Stimulated activated CD4-positive, alpha-beta T cell treated with anti-CD3 and anti-CD28 coated beads, Interleukin-15, amount 100 ng/mL, for 48 hours (primary cell): ENCODE results near the gene CANT1.
"Not testable (repeated sequence)": the region's sequence is repeated elsewhere in the genome, so short reads cannot be mapped to it uniquely, and the experiment has no call there.

Experiments
- DNase-seq, 2 donors: peaks; one replicate each; pipeline ENCODE4 v3.0.0-alpha.2; 2020; ENCODE audit warnings: low read depth in 2 of 2

The CANT1 gene

DNA sequence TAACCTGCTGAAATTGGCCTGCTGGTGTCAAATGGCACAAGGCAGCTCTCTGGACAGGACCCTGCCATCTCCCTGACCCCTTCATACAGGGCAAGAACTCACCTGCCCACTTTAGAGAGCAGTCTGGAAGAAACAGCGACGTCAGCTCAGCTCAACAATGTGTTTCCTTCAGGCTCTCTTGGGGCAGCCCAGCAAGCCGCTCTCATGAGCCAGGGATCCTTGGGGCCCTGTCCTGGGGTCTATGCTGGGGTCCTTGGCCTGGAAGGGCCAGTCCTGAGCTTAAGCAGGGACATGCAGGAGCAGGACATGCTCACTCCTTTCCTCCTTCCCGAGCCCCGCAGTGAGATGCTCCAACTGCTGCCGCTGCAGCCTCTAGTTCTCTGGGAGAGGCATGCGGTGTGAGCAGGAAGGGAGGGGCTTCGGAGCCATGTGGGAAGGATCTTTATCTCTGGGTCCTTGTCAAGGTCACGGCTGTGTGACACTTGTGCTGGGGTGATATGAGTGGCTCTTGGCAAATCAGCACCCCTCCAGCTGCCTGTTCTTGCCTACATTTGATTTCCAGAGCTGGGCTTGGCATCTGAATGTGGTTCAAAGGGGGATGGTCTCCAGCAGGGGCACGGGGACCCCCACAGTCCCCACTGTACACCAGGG, 17.8 kb upstream of the CANT1 start:
- DNase-seq: no peak

DNA sequence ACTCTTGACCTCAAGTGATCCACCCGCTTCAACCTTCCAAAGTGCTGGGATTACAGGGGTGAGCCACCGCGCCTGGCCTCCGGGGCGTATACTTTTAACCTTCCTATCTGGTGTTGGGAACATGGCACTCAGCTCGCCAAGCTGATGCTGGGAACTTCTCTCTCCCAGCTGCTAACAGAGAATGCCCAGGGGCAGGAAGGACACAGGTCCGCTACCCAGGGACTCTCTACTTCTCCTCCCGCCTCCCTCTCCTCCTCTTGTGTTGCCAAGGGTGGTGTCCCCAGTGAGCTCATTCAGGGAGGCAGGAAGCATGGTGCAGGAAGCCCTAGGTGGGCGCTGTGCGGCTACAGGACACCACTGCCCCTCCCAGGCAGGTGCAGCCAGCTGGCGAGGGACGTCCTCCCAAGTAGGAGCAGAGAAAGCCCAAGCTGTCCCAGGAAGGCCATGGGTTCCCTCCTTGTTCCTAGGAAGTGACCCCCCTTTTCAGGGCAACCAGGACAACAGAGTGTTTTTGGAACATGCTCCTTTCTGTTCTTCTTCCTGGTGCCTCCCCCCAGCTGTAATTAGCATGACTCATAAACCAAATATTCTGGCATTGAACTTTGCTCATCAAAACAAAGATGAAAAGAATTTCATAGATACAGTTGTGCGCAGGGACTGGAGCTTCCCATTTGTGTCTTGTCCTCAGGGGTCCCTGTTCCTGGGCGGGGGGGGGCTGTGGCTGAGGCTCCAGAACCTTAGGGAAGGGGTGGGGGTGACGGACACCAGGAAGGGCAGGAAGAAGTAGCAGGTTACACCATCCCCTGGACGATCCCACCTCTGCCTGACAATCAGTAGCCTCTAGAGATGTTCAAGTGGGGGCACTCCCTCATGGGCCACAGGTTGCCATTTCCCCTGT, 17.1 kb upstream of the CANT1 start:
- no peak for DNase-seq

DNA sequence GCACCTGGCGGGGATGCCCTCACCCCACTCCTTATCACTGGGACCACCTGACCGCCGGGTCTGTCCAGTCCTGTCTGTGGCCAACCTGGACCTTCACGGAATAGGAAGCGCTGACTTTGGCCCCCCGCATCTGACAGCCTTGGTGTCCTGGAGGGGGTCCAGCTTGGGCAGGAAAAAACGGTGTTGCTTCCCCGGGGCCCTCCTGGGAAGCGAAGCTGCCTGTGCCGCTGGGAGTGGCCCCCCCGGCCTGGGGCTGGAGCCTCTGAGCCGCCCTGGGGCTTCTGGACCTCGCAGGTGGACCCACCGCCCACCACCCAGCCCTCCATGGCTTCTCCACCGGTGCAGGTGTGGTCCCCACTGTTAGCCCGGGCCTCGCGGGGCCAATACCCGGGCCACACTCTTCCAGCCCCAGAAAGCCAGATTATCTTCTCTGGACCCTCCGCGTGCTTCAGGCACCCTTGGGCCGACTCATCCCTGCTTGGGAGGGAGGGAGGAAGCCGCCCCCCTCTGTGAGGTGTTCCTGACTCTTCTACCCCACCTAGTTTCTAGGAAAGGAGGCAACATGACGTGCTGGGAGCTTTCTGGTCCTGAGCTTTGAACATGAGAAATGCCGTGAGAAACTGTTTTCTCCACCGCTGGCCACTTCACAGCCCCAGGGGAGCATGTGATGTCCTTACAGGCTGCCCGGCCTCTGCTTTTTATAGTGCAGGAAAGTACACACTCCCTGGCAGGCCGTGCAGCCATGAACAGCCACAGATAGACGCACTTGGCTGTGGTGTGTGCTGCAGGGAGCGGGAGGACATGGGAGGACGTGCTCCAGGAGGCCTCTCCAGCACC, 15.6 kb upstream of the CANT1 start:
- no peak for DNase-seq

DNA sequence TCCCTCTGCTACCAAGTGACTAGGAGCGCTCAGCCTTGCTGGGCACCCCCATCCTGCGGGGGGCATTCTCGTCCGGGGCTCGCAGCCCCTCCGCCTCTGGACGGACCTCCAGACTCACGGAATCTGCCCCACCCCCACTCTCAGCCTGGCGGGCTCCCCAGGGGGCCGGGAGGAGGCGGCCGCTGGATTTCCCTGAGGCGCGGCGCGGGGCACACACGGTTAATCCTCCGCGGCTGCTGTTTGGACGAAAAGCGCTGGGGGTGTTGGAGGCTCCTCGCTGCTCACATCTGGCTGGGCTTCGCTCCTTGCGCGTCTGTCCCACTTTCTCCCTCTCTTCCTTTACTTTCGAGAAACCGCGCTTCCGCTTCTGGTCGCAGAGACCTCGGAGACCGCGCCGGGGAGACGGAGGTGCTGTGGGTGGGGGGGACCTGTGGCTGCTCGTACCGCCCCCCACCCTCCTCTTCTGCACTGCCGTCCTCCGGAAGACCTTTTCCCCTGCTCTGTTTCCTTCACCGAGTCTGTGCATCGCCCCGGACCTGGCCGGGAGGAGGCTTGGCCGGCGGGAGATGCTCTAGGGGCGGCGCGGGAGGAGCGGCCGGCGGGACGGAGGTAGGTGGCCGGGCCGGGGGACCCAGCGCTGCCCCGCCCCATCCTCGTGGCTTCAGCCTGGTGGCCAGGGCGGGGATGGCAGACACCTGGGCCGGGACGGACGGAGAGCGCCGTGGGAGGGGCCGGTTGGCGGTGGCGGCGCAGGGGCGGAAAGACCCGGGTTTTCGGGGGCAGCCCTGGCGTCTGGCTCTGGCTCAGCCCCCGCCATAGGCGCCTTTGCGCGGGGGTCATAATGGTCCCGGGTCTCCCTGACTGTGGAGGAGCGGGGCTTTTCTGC, 14.6 kb upstream of the CANT1 start, which contains the start of gene C1QTNF1:
C1QTNF1 (plus strand) TSS at position 284 of the 886 bp plus-strand sequence. CDS start 19,800 bp downstream, outside the sequence.
- DNase-seq: peak in 1 of 2 donors; percentile 31

DNA sequence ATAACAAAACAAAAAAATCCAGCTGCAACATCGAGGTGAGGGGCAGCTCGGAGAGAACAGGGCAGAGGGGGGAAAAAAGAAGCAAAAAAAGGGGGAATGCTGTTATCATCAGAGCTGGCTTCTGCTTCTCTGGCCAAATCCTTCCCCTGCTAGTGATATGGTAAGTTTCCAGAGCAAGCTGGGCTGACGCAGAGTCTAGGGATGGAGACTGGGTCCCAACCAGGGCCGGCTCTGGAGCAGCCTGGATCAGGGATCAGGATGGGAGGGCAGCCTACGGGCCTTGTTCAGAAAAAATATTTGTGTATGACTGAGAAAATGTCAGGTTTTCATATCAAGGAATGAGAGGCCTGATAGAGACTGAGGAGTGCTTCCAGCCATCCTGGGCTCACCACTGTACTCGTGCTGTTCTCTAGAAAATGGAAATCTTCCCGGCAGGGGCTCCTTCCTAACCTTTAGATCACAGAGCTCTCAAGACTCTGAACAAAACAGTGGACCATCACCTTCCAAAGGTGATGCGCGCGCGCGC, 13.7 kb upstream of the CANT1 start:
- DNase-seq: no peak

DNA sequence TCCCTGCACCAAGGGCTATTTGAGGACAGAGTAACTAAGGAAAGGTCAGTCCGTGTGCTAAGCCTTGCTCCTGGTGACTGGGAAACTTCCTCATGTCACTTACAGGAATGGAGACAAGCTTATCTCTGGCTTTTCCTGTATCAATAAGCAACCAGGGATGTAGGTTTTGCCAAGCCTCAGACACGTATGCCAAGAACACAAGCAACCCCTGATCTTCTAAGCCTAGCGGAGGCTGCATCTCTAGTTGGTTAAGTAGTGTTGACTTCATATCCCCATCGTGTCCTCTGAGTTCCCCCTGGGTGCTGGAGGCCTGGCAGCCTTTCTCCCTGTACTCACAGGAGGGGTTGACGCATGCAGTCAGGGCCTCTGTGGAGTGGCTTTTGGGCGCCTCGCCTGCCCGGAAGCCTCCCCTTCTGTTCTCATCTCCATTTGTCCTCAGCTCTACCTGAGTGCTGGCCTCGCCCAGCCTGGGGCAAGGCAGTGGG, 13.0 kb upstream of the CANT1 start:
- no peak for DNase-seq

DNA sequence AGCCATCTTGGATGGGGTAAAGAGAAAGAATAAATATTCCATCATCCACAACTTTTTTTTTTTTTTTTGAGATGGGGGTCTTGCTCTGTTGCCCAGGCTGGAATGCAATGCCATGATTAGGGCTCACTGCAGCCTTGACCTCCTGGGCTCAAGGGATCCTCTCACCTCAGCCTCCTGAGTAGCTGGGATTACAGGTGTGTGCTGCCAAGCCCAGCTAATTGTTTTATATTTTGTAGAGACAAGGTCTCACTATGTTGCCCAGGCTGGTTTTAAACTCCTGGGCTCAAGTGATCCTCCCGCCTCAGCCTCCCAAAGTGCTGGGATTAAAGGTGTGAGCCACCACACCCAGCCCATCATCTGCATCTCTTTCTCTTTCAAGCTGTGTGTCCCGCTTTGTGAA, 12.4 kb upstream of the CANT1 start:
- not testable (repeated sequence) for DNase-seq

DNA sequence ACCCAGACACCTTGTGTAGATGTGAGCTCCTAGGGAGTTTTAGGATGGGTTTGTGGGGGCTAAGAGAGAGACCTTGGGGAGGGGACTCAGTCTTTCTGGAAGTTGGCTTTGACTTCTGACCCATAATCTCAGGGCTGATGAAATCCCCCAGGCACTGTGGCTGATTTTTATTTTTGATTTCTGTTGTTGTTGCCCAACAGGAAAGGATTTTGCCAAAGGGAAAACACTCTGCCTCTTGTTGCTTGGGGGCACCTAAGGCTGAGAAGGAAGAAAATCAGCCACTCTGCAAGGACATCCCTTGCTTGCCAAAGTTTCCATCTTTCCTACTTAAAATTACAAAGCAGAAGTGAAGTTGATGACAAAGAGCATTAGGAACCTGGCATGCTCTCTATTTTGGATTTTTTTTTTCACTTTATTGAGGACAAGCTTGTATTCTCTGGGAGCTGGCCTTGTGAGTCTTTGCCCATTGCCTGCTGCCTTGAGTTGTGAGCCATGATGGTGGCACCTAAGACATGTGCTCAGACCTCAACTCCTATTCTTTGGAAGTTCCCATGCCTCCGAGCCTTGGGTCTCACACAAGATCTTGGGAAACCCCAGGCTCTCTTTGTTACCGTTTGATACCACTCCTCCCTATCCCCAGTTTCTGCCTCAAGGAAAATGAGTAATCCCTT, 11.2 kb upstream of the CANT1 start:
- DNase-seq: no peak

DNA sequence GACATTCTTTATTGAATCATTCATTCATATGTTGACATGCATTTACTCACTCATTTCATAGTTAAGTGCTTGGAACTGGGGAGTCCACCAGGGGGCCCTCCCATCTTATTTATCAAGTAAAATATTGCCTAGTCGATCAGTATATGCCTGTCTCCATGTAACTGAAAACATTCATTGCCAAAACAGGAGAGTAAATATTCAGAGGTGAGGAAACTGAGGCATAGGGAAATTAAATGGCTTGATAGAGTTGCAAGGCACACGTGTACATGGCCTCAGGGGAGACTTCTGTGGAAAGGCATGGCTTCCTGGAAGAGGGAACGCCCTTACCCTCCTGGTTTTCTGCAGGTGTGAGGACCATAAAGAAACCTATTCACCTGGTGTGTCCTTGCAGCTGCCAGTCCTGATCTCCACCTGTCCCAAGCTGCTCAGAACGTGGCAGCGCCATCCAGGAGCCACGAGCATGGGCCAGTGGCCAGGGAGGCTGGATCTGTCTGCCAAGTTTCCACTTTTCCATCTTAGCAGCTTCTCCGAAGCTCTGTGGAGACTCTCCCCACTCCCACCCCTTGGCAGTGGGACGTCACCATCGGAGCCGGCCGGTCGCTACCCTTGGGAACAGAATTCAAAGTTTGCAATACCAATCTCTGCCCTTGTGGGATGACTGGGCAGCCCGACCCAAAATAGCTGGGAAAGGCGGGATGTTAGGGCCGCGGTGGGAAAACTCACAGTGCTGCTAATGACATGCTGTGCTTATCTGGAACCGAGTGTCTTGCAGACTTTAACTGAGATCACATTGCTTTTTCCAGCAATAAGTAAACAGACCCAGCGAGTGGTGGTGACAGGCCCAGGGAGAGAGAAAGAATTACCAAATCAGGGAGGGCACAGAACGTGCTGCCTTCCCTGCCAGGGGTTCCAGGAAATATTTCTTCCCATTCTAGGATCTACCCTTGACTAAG, 10.3 kb upstream of the CANT1 start:
- DNase-seq: peak in 1 of 2 donors; percentile 28

DNA sequence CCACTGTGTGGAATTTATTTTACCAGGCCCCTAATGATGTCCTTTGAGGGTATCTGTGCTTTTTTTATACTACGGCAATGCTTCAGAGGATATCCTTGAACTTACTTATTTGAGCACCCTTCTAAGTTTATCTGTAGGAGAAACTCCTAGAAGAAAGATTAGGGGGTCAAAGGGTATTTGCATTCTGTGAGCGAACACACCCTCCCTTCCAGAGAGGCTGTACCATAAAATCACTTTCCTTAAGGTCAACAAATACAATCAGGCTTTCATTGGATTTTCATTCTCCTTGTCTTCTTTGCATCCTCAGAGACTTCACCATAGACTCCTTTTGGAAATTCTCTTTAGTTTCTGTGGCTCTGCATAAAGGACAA, 9.7 kb upstream of the CANT1 start:
- no peak for DNase-seq

DNA sequence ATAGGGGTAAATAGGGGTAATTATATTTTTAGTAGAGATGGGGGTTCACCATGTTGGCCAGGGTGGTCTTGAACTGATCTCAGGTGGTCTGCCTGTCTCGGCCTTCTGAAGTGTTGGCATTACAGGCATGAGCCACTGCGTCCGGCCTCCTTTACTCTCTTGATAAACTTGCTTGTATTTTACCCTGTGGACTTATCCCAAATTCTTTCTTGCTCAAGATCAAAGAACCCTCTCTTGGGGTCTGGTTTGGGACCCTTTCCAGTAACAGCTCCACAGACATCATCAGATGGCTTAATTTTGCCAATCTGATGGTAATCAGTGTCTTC, 8.8 kb upstream of the CANT1 start:
- DNase-seq: no peak

DNA sequence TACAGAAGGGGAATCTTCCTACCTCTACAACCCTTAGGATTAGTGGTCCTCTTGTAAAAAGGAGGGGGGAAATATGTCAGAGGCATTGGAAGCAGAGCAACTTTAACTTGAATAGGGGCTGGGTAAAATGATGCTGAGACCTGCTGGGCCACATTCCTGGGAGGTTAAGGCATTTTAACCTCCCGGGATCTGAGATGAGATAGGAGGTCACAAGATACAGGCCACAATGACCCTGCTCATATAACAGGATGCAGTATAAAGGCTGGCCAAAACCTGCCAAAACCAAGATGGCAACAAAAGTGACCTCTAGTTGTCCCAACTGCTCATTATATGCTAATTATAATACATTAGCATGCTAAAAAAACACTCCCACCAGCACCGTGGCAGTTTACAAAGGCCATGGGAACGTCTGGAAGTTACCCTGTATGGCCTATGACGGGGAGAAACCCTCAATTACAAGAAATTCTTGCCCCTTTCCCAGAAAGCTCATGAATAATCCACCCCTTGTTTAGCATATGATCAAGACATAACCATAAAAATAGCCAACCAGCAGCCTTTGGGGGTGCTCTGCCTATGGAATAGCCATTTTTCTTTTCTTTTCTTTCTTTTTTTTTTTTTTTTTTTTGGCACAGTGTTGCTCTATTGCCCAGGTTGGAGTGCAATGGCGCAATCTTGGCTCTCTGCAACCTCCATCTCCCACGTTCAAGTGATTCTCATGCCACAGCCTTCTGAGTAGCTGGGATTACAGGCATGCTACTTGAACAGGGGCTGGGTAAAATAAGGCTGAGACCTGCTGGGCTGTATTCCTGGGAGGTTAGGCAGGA, 8.2 kb upstream of the CANT1 start:
- no peak for DNase-seq

DNA sequence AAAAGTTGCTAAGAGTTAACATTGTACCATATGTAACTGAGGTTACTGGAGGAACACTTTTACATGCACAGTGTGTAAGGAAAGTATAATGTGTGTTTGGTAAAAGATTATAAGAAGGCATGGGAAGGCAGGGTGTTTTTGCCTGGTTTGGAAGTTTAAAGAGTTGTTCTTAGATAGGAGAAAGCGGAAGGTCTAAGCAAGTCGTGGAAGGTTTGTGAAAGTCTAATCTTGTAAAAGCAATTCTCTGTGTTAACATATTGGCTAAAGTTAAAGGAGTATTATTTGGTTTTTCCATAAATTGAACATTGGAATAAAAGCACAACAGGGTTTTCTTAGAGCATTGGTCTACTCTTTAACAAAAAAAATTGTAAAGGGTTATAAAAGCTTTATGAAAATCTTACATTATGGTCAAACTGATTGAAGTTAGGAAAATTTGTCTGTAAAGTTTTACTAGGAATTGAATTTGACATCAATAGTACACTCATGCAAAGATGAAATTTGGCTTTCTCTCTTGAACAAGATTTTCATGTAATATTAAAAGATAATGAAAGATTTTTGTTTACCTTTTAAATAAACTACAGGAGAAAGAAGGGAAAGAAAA, 4.7 kb upstream of the CANT1 start:
- no peak for DNase-seq

DNA sequence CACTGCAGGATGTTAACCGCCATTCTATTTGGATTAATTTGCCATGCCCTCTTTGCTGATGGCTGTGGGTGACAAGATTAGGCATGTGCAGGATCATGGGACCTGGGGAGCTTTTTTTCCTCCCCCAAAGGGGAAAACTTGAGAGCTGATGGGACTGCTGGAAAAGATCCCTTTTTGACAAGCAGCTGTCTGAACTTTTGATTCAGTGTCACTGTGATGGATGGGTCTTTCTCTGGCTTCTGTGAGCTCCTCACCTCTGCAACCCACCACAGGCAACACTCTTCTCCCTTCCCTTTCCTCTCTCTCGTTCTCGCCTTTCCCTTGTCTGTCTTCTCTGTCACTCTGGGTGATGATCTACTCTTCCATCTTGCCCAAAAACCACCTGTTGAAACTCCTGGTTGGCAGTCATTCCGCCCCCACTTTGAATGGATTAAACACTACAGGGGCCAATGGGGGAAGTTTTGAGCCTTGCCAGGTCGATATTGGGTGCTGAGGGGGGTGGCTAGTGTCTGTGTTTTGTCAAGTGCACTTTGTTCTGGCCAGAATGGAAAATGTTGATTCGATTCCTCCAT, 3.1 kb upstream of the CANT1 start:
- DNase-seq: no peak

DNA sequence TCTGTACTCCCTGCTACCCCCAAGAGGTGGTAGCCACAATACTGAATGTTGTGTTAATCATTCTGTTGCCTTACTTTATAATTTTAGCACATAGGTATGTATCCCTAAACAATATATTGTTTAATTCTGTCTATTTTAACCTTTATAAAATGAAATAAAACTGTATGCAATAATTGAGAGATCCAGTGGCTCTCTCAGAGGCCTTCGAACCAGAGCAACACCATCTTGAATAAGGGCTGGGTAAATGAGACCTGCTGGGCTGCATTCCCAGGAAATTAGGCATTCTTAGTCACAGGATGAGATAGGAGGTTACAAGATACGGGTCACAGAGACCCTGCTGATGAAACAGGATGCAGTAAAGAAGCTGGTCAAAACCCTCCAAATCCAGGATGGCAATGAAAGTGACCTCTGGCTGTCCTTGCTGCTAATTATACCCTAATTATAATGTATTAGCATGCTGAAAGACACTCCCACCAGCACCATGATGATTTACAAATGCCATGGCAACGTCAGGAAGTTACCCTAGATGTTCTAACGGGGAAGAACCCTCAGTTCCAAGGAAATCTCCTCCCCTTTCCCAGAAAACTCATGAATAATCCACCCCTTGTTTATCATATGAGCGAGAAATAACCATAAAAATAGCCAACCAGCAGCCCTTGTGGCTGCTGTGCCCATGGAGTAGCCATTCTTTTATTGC, 2.0 kb upstream of the CANT1 start:
- no peak for DNase-seq

DNA sequence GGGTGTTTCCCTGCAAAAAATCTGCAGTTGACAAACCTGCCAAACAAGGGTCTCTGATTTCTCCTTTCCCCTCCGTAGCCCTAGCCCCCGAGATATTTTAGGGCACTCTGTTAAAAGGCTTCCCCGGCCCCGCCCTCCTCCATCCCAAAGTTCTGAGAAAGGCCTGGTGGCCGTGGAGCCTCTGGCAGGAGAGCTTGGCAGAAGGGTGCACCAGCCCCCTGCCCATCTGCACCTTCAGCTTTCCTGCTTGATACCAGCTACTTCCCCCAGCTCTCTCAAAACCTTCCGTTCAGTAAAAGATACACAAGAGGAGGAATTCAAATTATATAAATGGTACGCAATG, 711 bp upstream of the CANT1 start:
- no peak for DNase-seq
